ENCODE measurements around the gene SAMD3.
"Not testable (repeated sequence)": the region's sequence is repeated elsewhere in the genome, so short reads cannot be mapped to it uniquely, and the experiment has no call there.

Gene SAMD3

DNA sequence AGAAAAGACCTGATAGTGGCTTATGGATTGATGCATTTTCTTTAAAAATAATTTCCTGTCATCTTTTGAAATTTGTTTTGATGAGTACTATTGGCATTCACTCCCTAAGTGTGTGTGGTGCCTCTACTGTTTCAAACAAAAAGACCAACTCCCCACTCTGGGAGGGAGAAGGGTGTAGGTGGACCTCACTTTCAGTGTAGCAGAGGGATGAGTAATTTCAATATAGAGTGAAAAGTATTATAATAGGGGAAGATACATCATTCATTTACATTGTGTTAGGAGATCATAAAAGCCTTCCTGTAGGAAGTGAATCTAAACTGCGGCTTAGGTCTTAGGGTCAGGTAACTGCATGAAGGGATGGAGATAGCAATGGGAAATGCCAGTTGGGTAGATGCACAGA, 46.4 kb downstream of the SAMD3 start:
- ATAC-seq (ENCODE audit: low read depth) (no peak), DNase-seq (ENCODE audit: low spot score in 2 of 2) (no peak)
- Mint-ChIP-seq H3K9me3 (peaks cover 8% of the 10 kb centered on the region), H3K4me3 (no peak overlapping the region), H3K27me3 (no peaks in the 10 kb centered on the region), H3K36me3 (peaks cover 5% of the 10 kb centered on the region), H3K4me1 (no peaks in the 10 kb centered on the region), H3K27ac (no peak overlapping the region)

DNA sequence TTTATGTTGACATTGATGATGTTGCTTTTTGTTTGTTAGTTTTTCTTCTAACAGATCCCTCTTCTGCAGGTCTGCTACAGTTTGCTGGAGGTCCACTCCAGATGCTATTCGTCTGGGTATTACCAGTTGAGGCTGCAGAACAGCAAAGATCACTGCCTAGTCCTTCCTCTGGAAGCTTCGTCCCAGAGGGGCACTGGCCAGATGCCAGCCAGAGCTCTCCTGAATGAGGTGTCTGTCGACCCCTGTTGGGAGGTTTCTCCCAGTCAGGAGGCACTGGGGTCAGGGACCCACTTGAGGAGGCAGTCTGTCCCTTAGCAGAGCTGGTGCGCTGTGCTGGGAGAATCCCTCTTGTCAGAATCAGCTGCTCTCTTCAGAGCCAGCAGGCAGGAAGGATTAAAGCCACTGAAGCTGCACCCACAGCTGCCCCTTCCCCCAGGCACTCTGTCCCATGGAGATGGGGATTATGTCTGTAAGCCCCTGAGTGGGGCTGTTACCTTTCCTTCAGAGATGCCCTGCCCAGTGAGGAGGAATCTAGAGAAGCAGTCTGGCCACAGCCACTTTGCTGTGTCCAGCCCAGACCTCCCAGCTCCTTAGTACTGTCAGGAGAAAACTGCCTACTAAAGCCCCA, 49.3 kb downstream of the SAMD3 start:
- not testable (repeated sequence) for H3K27me3 Mint-ChIP-seq

GRCh38 chr6:130170160-130170559, 52.6 kb downstream of the SAMD3 start:
- H3K9me3 Mint-ChIP-seq = peaks cover 11% of the 10 kb centered on the region
- not testable (repeated sequence) for H3K4me3 Mint-ChIP-seq; ATAC-seq (ENCODE audit: low read depth); H3K27ac Mint-ChIP-seq; H3K36me3 Mint-ChIP-seq; DNase-seq (ENCODE audit: low spot score in 2 of 2); H3K27me3 Mint-ChIP-seq; H3K4me1 Mint-ChIP-seq

More for the DNA sequence above, 49.3 kb downstream of the SAMD3 start:
- H3K36me3 Mint-ChIP-seq; H3K4me3 Mint-ChIP-seq; H3K4me1 Mint-ChIP-seq; DNase-seq (ENCODE audit: low spot score in 2 of 2); ATAC-seq (ENCODE audit: low read depth); H3K27ac Mint-ChIP-seq: not testable (repeated sequence)
- peaks cover 11% of the 10 kb centered on the region for H3K9me3 Mint-ChIP-seq

DNA sequence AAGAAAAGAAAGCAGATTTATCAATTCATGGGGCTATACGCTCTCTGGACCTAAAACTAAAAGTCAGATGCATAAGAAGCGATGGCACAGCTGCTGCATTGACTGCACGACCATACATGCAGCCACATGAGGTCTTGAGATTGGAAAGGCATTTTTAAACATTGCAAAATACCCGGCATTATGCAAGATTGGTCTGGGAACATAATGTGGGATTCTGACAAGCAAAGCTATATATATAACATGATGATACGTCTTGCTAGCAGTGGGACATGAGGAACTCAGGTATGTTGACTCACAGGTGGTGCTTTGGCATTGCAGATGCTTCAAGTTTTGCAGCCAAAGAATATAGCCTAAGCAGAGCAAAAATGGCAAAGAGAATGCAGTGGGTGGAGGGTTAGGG, 55.1 kb downstream of the SAMD3 start:
- no peak overlapping the region for H3K27ac Mint-ChIP-seq
- peaks cover 2% of the 10 kb centered on the region for H3K4me1 Mint-ChIP-seq
- H3K4me3 Mint-ChIP-seq = no peak overlapping the region
- ATAC-seq (ENCODE audit: low read depth) (no peak), DNase-seq (ENCODE audit: low spot score in 2 of 2) (no peak)
- H3K27me3 Mint-ChIP-seq = peaks cover 3% of the 10 kb centered on the region
- peaks cover 10% of the 10 kb centered on the region for H3K9me3 Mint-ChIP-seq
- peaks cover 6% of the 10 kb centered on the region for H3K36me3 Mint-ChIP-seq

DNA sequence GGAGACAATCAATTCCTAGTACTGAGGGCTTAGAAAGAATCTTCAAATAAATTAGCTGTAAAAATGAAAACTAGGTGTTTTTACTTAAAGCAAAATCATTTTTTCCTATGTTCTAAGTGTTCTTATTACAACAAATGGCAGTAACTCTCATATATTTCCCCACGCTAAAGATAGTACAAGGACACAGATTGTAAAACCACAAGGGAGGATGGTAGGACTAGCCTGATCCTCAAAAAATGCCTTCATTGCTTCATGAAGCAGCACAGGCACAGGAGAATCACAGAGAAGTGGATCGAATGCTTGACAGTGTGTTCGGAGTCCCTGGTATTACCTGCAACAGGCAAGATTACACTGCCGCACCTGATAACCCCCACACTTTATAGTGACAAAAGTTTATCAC, 58.5 kb downstream of the SAMD3 start:
- Mint-ChIP-seq H3K27ac (no peak overlapping the region), H3K9me3 (peaks cover 2% of the 10 kb centered on the region), H3K4me1 (peaks cover 5% of the 10 kb centered on the region), H3K27me3 (peaks cover 3% of the 10 kb centered on the region), H3K4me3 (no peak overlapping the region), H3K36me3 (peaks cover 2% of the 10 kb centered on the region)
- DNase-seq (ENCODE audit: low spot score in 2 of 2) = no peak
- ATAC-seq (ENCODE audit: low read depth) = no peak

DNA sequence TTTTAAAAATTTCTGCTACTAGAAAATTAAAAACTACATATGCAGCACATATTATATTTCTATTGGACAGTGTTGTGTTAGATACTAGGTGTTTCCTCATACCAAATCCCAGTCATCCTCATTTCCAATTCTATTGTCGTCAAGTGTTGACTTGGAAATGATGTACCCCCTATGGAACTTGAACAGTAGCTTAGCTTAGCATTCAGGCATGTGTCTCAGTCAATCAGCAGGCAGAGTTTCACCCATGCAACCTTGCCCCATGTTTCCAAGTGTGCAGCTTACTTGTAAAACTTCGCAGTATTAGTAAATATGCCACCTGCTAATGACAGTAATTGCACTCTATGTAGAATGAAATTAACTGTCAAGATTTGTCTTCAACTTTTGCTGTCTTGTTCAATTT, 59.5 kb downstream of the SAMD3 start:
- peaks cover 2% of the 10 kb centered on the region for H3K9me3 Mint-ChIP-seq
- H3K36me3 Mint-ChIP-seq = peaks cover 2% of the 10 kb centered on the region
- no peak overlapping the region for H3K27ac Mint-ChIP-seq

DNA sequence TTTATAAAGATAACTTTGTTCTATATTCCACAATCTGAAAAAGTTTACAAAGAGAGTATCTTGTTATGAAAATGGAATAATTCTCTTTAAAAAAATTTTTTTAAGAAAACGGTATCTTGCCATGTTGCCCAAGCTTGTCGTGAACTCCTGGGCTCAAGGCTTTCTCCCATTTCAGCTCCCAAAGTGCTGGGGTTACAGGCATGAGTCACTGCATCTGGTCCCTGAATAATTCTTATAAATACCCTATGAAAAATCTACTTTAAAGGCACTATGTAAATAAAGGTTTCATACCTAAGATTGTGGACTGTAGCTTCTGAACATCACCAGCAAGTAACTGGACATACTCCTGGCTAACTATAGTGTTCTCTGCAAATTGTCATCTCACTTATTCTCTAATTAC, 60.3 kb downstream of the SAMD3 start:
- H3K4me3 Mint-ChIP-seq = no peak overlapping the region
- H3K9me3 Mint-ChIP-seq = peaks cover 2% of the 10 kb centered on the region
- peaks cover 4% of the 10 kb centered on the region for H3K36me3 Mint-ChIP-seq
- DNase-seq (ENCODE audit: low spot score in 2 of 2) (no peak), ATAC-seq (ENCODE audit: low read depth) (no peak)
- H3K4me1 Mint-ChIP-seq = peaks cover 3% of the 10 kb centered on the region
- no peak overlapping the region for H3K27ac Mint-ChIP-seq
- H3K27me3 Mint-ChIP-seq = peaks cover 2% of the 10 kb centered on the region

More for the DNA sequence above, 59.5 kb downstream of the SAMD3 start:
- H3K4me1 Mint-ChIP-seq = peaks cover 3% of the 10 kb centered on the region
- no peak for DNase-seq (ENCODE audit: low spot score in 2 of 2)
- ATAC-seq (ENCODE audit: low read depth) = no peak
- H3K27me3 Mint-ChIP-seq = peaks cover 2% of the 10 kb centered on the region
- no peak overlapping the region for H3K4me3 Mint-ChIP-seq

DNA sequence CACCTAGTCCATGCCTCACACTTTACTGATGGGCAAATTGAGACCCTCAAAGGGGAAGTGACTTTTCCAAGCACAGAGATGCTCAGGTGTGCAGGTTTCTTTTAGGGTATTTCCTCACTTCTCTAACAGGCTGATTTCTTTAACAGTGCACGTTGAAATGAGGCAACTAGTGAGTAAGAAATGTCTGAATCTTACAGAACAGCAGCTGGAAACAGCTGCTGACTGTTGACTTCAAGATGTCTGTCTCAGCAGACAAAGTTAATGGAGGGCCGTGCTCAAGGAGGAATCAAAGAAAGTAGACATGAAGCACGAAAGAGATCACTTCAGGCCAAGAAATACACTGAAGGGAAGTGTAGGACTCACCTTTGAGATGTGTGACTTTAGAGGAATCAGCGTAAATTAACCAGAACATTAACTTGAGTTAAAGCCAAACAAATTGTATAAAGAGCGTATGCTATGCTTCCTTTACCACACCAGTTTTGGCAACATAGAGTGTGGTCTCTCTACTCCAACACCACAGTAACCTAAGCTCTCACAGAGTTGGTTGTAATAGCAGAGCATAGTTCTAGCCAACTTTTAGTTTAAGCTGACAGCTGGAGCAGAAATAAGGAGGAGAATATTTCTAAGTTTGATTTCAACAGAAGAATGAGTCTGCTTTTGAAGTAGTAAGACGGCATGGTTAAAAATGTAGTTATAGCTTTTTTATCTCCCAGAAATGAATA, 60.9 kb downstream of the SAMD3 start:
- Mint-ChIP-seq H3K36me3 (peaks cover 4% of the 10 kb centered on the region), H3K4me3 (no peak overlapping the region), H3K4me1 (peaks cover 3% of the 10 kb centered on the region), H3K9me3 (peaks cover 2% of the 10 kb centered on the region), H3K27ac (no peak overlapping the region), H3K27me3 (peaks cover 2% of the 10 kb centered on the region)
- no peak for DNase-seq (ENCODE audit: low spot score in 2 of 2)
- ATAC-seq (ENCODE audit: low read depth) = peak; percentile 64

DNA sequence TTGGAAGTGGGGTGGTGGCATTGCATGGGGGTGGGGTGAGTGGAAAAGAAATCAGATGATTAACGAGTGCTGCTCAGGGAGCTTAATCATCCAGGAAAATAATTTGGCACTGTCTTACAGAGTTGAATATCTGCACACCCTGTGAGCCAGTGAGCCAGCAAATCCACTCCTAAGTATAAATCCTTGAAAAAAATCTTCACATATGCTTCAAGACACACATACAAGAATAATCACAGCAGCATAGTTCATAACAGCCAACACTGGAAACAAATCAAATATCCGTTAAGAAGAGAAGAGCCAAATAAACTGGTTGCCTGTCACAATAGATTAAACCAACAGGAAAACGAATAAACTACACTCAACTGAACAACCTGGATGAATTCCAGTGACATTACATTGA, 62.8 kb downstream of the SAMD3 start:
- Mint-ChIP-seq H3K27me3 (peaks cover 2% of the 10 kb centered on the region), H3K4me3 (no peak overlapping the region), H3K9me3 (peaks cover 2% of the 10 kb centered on the region), H3K4me1 (peaks cover 3% of the 10 kb centered on the region), H3K36me3 (peaks cover 4% of the 10 kb centered on the region), H3K27ac (no peak overlapping the region)
- DNase-seq (ENCODE audit: low spot score in 2 of 2) (no peak), ATAC-seq (ENCODE audit: low read depth) (no peak)

- DNase-seq (ENCODE audit: low spot score in 2 of 2) = no peak
- H3K27ac Mint-ChIP-seq = no peak overlapping the region
- H3K36me3 Mint-ChIP-seq = peaks cover 2% of the 10 kb centered on the region
- H3K4me1 Mint-ChIP-seq = peaks cover 3% of the 10 kb centered on the region
- ATAC-seq (ENCODE audit: low read depth) = no peak
- H3K9me3 Mint-ChIP-seq = no peaks in the 10 kb centered on the region
- no peaks in the 10 kb centered on the region for H3K27me3 Mint-ChIP-seq
- no peak overlapping the region for H3K4me3 Mint-ChIP-seq
Measured at GRCh38 chr6:130158548-130158947, 64.2 kb downstream of the SAMD3 start.

DNA sequence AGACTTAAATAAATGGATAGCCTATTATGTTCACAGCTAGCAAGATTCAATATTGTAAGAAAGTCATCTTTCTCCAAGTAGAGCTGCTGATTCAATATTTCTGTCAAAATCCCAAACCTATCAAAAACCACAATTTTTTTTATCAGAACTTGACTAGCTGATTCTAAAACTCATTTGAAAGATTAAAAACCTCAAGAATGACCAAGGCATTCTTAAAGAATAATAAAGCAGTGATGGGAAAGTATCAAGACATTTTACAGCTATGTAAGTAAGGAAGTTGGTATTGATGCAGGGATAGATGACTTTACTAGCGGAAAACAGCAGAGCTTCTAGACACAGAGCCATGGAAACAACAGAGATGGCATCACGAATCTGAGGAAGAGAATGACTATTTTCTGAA, 64.7 kb downstream of the SAMD3 start:
- no peak for ATAC-seq (ENCODE audit: low read depth)
- Mint-ChIP-seq H3K9me3 (no peaks in the 10 kb centered on the region), H3K4me3 (no peak overlapping the region), H3K27ac (no peak overlapping the region), H3K36me3 (peaks cover 2% of the 10 kb centered on the region), H3K27me3 (no peaks in the 10 kb centered on the region), H3K4me1 (peaks cover 3% of the 10 kb centered on the region)
- no peak for DNase-seq (ENCODE audit: low spot score in 2 of 2)

GRCh38 chr6:130156908-130157307, 65.8 kb downstream of the SAMD3 start:
- H3K27ac Mint-ChIP-seq = no peak overlapping the region
- no peak overlapping the region for H3K4me3 Mint-ChIP-seq
- peaks cover 2% of the 10 kb centered on the region for H3K36me3 Mint-ChIP-seq
- DNase-seq (ENCODE audit: low spot score in 2 of 2) = no peak
- H3K27me3 Mint-ChIP-seq = no peaks in the 10 kb centered on the region
- ATAC-seq (ENCODE audit: low read depth) = no peak
- H3K4me1 Mint-ChIP-seq = peaks cover 3% of the 10 kb centered on the region
- H3K9me3 Mint-ChIP-seq = no peaks in the 10 kb centered on the region

GRCh38 chr6:130152908-130153510, 69.7 kb downstream of the SAMD3 start:
- Mint-ChIP-seq H3K4me3 (no peak overlapping the region), H3K27ac (no peak overlapping the region), H3K27me3 (no peaks in the 10 kb centered on the region), H3K9me3 (no peaks in the 10 kb centered on the region), H3K4me1 (no peaks in the 10 kb centered on the region), H3K36me3 (peaks cover 9% of the 10 kb centered on the region)
- no peak for DNase-seq (ENCODE audit: low spot score in 2 of 2)
- ATAC-seq (ENCODE audit: low read depth) = no peak

GRCh38 chr6:130150906-130151305, 71.8 kb downstream of the SAMD3 start:
- no peaks in the 10 kb centered on the region for H3K4me1 Mint-ChIP-seq
- ATAC-seq (ENCODE audit: low read depth) (no peak), DNase-seq (ENCODE audit: low spot score in 2 of 2) (no peak)
- H3K27me3 Mint-ChIP-seq = no peaks in the 10 kb centered on the region
- peaks cover 13% of the 10 kb centered on the region for H3K36me3 Mint-ChIP-seq
- no peak overlapping the region for H3K27ac Mint-ChIP-seq
- no peaks in the 10 kb centered on the region for H3K9me3 Mint-ChIP-seq
- H3K4me3 Mint-ChIP-seq = no peak overlapping the region
